Breast epithelium (tissue), 3 donors: ENCODE data around the gene DDRGK1.

ENCODE experiments used
- POLR2A ChIP-seq: fragments of 450-650 bp; IDR thresholded peaks from one replicate; pipeline ENCODE4 v1.6.1; 2016; ENCODE audit warnings: antibody characterized with exemption, mild to moderate bottlenecking, moderate library complexity
- TF ChIP-seq, protein P1 (sequence below), 3 donors: fragments of 450-650 bp; IDR thresholded peaks; one replicate each; pipeline ENCODE4 v1.5.1; 2016 to 2017; ENCODE audit warnings: antibody characterized with exemption in 3 of 3, mild to moderate bottlenecking in 3 of 3, moderate library complexity in 3 of 3

DNA sequence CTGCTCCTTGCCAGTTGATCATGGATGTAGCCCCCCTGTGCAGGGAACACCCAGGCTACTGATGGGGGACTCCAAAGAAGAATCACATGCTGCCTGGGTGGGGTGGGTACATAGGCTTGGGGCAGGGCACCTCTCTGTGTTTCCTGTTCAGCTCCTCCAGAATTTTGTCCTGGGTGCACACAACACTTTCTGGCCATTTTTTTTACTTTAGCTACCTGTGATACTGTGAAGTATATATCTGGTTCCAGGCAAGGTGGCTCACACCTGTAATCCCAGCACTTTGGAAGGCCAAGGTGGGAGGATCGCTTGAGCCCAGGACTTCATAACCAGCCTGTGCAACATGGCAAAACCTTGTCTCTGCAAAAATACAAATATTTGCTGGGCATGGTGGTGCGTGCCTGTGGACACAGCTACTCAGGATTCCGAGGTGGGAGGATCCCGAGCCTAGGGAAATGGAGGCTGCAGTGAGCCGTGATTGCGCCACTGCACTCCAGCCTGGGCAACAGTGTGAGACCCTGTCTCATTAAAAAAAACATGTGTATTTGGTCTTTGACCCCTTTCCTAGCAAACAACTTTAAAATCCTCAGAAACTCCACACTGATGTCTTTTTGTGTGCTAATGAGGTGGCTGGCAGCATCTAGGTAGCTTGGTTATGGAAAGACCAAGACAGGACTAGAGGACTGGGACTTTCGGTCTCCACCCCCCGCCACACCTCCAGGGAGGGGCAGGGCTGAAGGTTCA, 20.4 kb upstream of the DDRGK1 start:
- TF ChIP-seq POLR2A: no peak
- TF ChIP-seq, protein P1, sequence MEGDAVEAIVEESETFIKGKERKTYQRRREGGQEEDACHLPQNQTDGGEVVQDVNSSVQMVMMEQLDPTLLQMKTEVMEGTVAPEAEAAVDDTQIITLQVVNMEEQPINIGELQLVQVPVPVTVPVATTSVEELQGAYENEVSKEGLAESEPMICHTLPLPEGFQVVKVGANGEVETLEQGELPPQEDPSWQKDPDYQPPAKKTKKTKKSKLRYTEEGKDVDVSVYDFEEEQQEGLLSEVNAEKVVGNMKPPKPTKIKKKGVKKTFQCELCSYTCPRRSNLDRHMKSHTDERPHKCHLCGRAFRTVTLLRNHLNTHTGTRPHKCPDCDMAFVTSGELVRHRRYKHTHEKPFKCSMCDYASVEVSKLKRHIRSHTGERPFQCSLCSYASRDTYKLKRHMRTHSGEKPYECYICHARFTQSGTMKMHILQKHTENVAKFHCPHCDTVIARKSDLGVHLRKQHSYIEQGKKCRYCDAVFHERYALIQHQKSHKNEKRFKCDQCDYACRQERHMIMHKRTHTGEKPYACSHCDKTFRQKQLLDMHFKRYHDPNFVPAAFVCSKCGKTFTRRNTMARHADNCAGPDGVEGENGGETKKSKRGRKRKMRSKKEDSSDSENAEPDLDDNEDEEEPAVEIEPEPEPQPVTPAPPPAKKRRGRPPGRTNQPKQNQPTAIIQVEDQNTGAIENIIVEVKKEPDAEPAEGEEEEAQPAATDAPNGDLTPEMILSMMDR (IDR thresholded peaks at IDR 0.05): no peak
